SKM-1 (cell line): Measurements from ENCODE around the gene DGUOK.

Experiments used
- DNase-seq: peaks from one replicate; lab custom pipeline; 2025; ENCODE audit not compliant: unreplicated experiment; lab: John Stamatoyannopoulos, UW

DGUOK gene

GRCh38 chr2:73993778-73994177, 67.1 kb downstream of the DGUOK start:
- DNase-seq = no peak

GRCh38 chr2:73994178-73994831, 67.6 kb downstream of the DGUOK start:
- no peak for DNase-seq

GRCh38 chr2:73995810-73996209, 69.1 kb downstream of the DGUOK start:
- DNase-seq = no peak

GRCh38 chr2:73997813-73998212, 71.1 kb downstream of the DGUOK start:
- no peak for DNase-seq

- DNase-seq = no peak
These were observed 71.8 kb downstream of the DGUOK start for GRCh38 chr2:73998451-73998850.

GRCh38 chr2:73998933-73999332, 72.3 kb downstream of the DGUOK start:
- no peak for DNase-seq

- no peak for DNase-seq
These were observed 73.4 kb downstream of the DGUOK start for GRCh38 chr2:73999881-74000597.

- no peak for DNase-seq
These were observed 74.0 kb downstream of the DGUOK start for GRCh38 chr2:74000666-74001065.

GRCh38 chr2:74001121-74001520, 74.4 kb downstream of the DGUOK start:
- DNase-seq = no peak

GRCh38 chr2:74001781-74002504, 75.3 kb downstream of the DGUOK start:
- no peak for DNase-seq

GRCh38 chr2:74002505-74003421, 76.1 kb downstream of the DGUOK start:
- DNase-seq = no peak

GRCh38 chr2:74003494-74004211, 77.0 kb downstream of the DGUOK start:
- no peak for DNase-seq

- no peak for DNase-seq
These were observed 77.8 kb downstream of the DGUOK start for GRCh38 chr2:74004212-74005182.

GRCh38 chr2:74005786-74006185, 79.1 kb downstream of the DGUOK start:
- DNase-seq = no peak

- DNase-seq = no peak
These were observed 79.8 kb downstream of the DGUOK start for GRCh38 chr2:74006459-74006858.

- DNase-seq = no peak
These were observed 80.4 kb downstream of the DGUOK start for GRCh38 chr2:74007121-74007520.

GRCh38 chr2:74007711-74008110, 81.0 kb downstream of the DGUOK start:
- no peak for DNase-seq
